A673 (cell line): ENCODE data around the gene BANP. TPM values are rescaled to one million over a fixed set of nuclear protein-coding genes. Genes with fewer than 3 reads are reported as not detected.

ENCODE experiments used
- BruUV-seq: library from RNA; stranded (reverse); fragments of 400-500 nt; replicated peaks from 2 replicates; lab custom pipeline; 2021; lab: Mats Ljungman, UMichigan
- CTCF ChIA-PET: fragments of 300-600 bp; sonication (Branson Sonifier 250); formaldehyde crosslinking; loops from one replicate; lab custom pipeline; 2022; ENCODE audit warnings: antibody characterized with exemption; lab: Charles Lee
- POLR2A ChIA-PET: fragments of 300-600 bp; sonication (Branson Sonifier 250); formaldehyde crosslinking; loops from one replicate; lab custom pipeline; 2022; ENCODE audit warnings: antibody characterized with exemption; ENCODE audit not compliant: low non-redundant PET; lab: Charles Lee
- DNase-seq: peaks from one replicate; pipeline ENCODE4 v3.0.0-alpha.2; 2015; ENCODE audit warnings: low spot score
- H3K27ac ChIP-seq: fragments of 200-600 bp; sonication (generic); 2 replicates; pipeline ENCODE4 v1.5.1; 2016; ENCODE audit warnings: mixed run types, low read depth, mild to moderate bottlenecking, mixed read lengths, antibody characterized with exemption, low read length; ENCODE audit not compliant: poor library complexity, severe bottlenecking
- H3K27me3 ChIP-seq: fragments of 200-600 bp; sonication (generic); replicated peaks from 2 replicates; pipeline ENCODE4 v1.6.1; 2017; ENCODE audit warnings: mixed run types, low read depth, mild to moderate bottlenecking, mixed read lengths, antibody characterized with exemption, low read length; ENCODE audit not compliant: insufficient read depth, poor library complexity
- H3K36me3 ChIP-seq: fragments of 200-600 bp; sonication (generic); 2 replicates; pipeline ENCODE4 v1.6.1; 2016; ENCODE audit warnings: mixed run types, mild to moderate bottlenecking, mixed read lengths, antibody characterized with exemption, low read length; ENCODE audit not compliant: insufficient read depth, poor library complexity, severe bottlenecking
- H3K4me1 ChIP-seq: fragments of 200-600 bp; sonication (generic); 2 replicates; pipeline ENCODE4 v1.6.1; 2017; ENCODE audit warnings: mixed run types, mild to moderate bottlenecking, mixed read lengths, antibody characterized with exemption, low read length; ENCODE audit not compliant: insufficient read depth, poor library complexity, severe bottlenecking
- H3K4me3 ChIP-seq: fragments of 200-600 bp; sonication (generic); 2 replicates; pipeline ENCODE4 v1.5.1; 2016; ENCODE audit warnings: low read depth, mixed run types, mild to moderate bottlenecking, mixed read lengths, low read length; ENCODE audit not compliant: poor library complexity, severe bottlenecking
- H3K9me3 ChIP-seq: fragments of 200-600 bp; sonication (generic); 2 replicates; pipeline ENCODE4 v1.6.1; 2016; ENCODE audit warnings: mixed run types, low read depth, mild to moderate bottlenecking, mixed read lengths, antibody characterized with exemption, low read length; ENCODE audit not compliant: poor library complexity, severe bottlenecking
- CTCF ChIP-seq: fragments of 300-800, 200-600 bp; sonication (generic); conservative IDR thresholded peaks from 2 replicates; pipeline ENCODE4 v1.5.1; 2017; ENCODE audit warnings: low read depth, mild to moderate bottlenecking, antibody characterized with exemption, low read length, moderate library complexity, mixed read lengths
- EZH2 ChIP-seq: fragments of 200-600 bp; sonication (generic); IDR thresholded peaks from 2 replicates; pipeline ENCODE4 v1.6.1; 2017; ENCODE audit warnings: borderline replicate concordance, low read depth, mild to moderate bottlenecking, mixed read lengths, antibody characterized with exemption, low read length; ENCODE audit not compliant: poor library complexity, severe bottlenecking
- intact Hi-C: fragments of 100-400 bp; cut with micrococcal nuclease; formaldehyde crosslinking; loops from one replicate; pipeline ENCODE4 v1.10.0; 2022; ENCODE audit not compliant: unreplicated experiment
- total RNA-seq: library from RNA; stranded (reverse); gene quantifications from 2 replicates; pipeline ENCODE4 v1.2.3, GENCODE V29; 2021

BANP gene
- total RNA-seq, 1 experiment from 2014 or later, result 44.3 TPM

GRCh38 chr16:87939562-87940423 lies 11.4 kb upstream of the BANP start:
- TF ChIP-seq EZH2, result no peak
- no peak for TF ChIP-seq CTCF
- Histone ChIP-seq H3K4me1 (no peaks in the 10 kb centered on the region), H3K9me3 (no peaks in the 10 kb centered on the region), H3K27ac (no peak overlapping the region), H3K36me3 (no peaks in the 10 kb centered on the region), H3K4me3 (no peak overlapping the region), H3K27me3 (no peaks in the 10 kb centered on the region)
- ChIA-PET POLR2A (no interaction called here), CTCF (no interaction called here)
- no TSS peak for BruUV-seq
- intact Hi-C loops, result no loop called here
- DNase-seq, result no peak

- TF ChIP-seq CTCF (no peak), EZH2 (no peak)
- no peaks in the 10 kb centered on the region for H3K27me3 ChIP-seq
- H3K36me3 ChIP-seq, result no peaks in the 10 kb centered on the region
- no peak for DNase-seq
- intact Hi-C loops, result no loop called here
- no peaks in the 10 kb centered on the region for H3K9me3 ChIP-seq
- no TSS peak for BruUV-seq
- no peak overlapping the region for H3K4me3 ChIP-seq
- H3K4me1 ChIP-seq, result no peaks in the 10 kb centered on the region
- no peak overlapping the region for H3K27ac ChIP-seq
- POLR2A ChIA-PET, result no interaction called here
- CTCF ChIA-PET, result no interaction called here
Observed at GRCh38 chr16:87942680-87943079, 8.6 kb upstream of the BANP start.

- Histone ChIP-seq H3K4me1 (no peaks in the 10 kb centered on the region), H3K27ac (no peak overlapping the region), H3K9me3 (no peaks in the 10 kb centered on the region), H3K4me3 (no peak overlapping the region), H3K36me3 (no peaks in the 10 kb centered on the region), H3K27me3 (no peaks in the 10 kb centered on the region)
- intact Hi-C loops, result no loop called here
- no TSS peak for BruUV-seq
- TF ChIP-seq CTCF, result no peak
- no peak for TF ChIP-seq EZH2
- ChIA-PET POLR2A (no interaction called here), CTCF (no interaction called here)
- peak; percentile 51 for DNase-seq
Observed at GRCh38 chr16:87945351-87946042, 5.7 kb upstream of the BANP start.
